OCI-LY1 (cell line): Measurements from ENCODE around the gene FXYD1.
"Not testable (repeated sequence)": the region's sequence is repeated elsewhere in the genome, so short reads cannot be mapped to it uniquely, and the experiment has no call there.

Experiments
- H2AFZ ChIP-seq: fragments of 200-600 bp; sonication (generic), shearing (Covaris generic); 2 replicates; pipeline ENCODE4 v1.6.0; 2014; ENCODE audit warnings: antibody characterized with exemption, mild to moderate bottlenecking, low read length
- H3F3A ChIP-seq: fragments of 200-600 bp; sonication (generic), shearing (Covaris generic); 2 replicates; pipeline ENCODE4 v1.6.0; 2014; ENCODE audit warnings: mild to moderate bottlenecking, antibody characterized with exemption, low read length, moderate library complexity; ENCODE audit not compliant: insufficient read depth
- H3K27ac ChIP-seq: fragments of 200-600 bp; sonication (generic); 2 replicates; pipeline ENCODE4 v1.5.1; 2014; ENCODE audit warnings: low read length, mixed run types, mild to moderate bottlenecking, low read depth; ENCODE audit not compliant: poor library complexity, severe bottlenecking
- H3K27me3 ChIP-seq: fragments of 200-600 bp; sonication (generic); 2 replicates; pipeline ENCODE4 v1.6.0; 2014; ENCODE audit warnings: antibody characterized with exemption, mild to moderate bottlenecking, low read length, moderate library complexity; ENCODE audit not compliant: insufficient read depth
- H3K36me3 ChIP-seq: fragments of 200-600 bp; sonication (generic); 2 replicates; pipeline ENCODE4 v1.6.1; 2014; ENCODE audit warnings: mild to moderate bottlenecking, antibody characterized with exemption, low read length, moderate library complexity, mixed read lengths; ENCODE audit not compliant: insufficient read depth
- H3K4me1 ChIP-seq: fragments of 200-600 bp; sonication (generic); 2 replicates; pipeline ENCODE4 v1.5.1; 2014; ENCODE audit warnings: mild to moderate bottlenecking, low read length, moderate library complexity; ENCODE audit not compliant: insufficient read depth, severe bottlenecking
- H3K4me2 ChIP-seq: fragments of 200-600 bp; sonication (generic), shearing (Covaris generic); 2 replicates; pipeline ENCODE4 v1.6.1; 2014; ENCODE audit warnings: low read length
- H3K4me3 ChIP-seq: fragments of 200-600 bp; sonication (generic); 2 replicates; pipeline ENCODE4 v1.5.1; 2014; ENCODE audit warnings: low read length, low read depth, mild to moderate bottlenecking, mixed read lengths; ENCODE audit not compliant: poor library complexity, severe bottlenecking
- H3K79me2 ChIP-seq: fragments of 200-600 bp; shearing (Covaris generic); 2 replicates; pipeline ENCODE4 v1.6.1; 2016; ENCODE audit warnings: mixed run types, low read length, mixed read lengths; ENCODE audit not compliant: insufficient read depth
- H3K9ac ChIP-seq: fragments of 200-600 bp; sonication (generic), shearing (Covaris generic); 2 replicates; pipeline ENCODE4 v1.6.1; 2014; ENCODE audit warnings: mild to moderate bottlenecking, low read length, mixed read lengths
- H3K9me2 ChIP-seq: fragments of 200-600 bp; sonication (generic), shearing (Covaris generic); 2 replicates; pipeline ENCODE4 v1.6.1; 2014; ENCODE audit warnings: low read depth, mild to moderate bottlenecking, low read length, mixed read lengths
- H3K9me3 ChIP-seq: fragments of 200-600 bp; shearing (Covaris generic); 2 replicates; pipeline ENCODE4 v1.6.1; 2014; ENCODE audit warnings: low read length, mixed read lengths
- H4K20me1 ChIP-seq: fragments of 200-600 bp; sonication (generic), shearing (Covaris generic); 2 replicates; pipeline ENCODE4 v1.6.0; 2016; ENCODE audit warnings: mild to moderate bottlenecking, low read length; ENCODE audit not compliant: insufficient read depth
- EZH2 ChIP-seq: fragments of 200-600 bp; sonication (generic), shearing (Covaris generic); IDR thresholded peaks from 2 replicates; pipeline ENCODE4 v1.8.0; 2017; ENCODE audit warnings: borderline replicate concordance, mixed run types, mild to moderate bottlenecking, antibody characterized with exemption, low read length, moderate library complexity, mixed read lengths
- TF ChIP-seq, protein P1 (sequence below): fragments of 200-600 bp; sonication (generic), shearing (Covaris generic); IDR thresholded peaks from 2 replicates; pipeline ENCODE4 v1.5.1; 2017; ENCODE audit warnings: mild to moderate bottlenecking, antibody characterized with exemption, low read length, moderate library complexity, mixed read lengths

The FXYD1 gene

DNA sequence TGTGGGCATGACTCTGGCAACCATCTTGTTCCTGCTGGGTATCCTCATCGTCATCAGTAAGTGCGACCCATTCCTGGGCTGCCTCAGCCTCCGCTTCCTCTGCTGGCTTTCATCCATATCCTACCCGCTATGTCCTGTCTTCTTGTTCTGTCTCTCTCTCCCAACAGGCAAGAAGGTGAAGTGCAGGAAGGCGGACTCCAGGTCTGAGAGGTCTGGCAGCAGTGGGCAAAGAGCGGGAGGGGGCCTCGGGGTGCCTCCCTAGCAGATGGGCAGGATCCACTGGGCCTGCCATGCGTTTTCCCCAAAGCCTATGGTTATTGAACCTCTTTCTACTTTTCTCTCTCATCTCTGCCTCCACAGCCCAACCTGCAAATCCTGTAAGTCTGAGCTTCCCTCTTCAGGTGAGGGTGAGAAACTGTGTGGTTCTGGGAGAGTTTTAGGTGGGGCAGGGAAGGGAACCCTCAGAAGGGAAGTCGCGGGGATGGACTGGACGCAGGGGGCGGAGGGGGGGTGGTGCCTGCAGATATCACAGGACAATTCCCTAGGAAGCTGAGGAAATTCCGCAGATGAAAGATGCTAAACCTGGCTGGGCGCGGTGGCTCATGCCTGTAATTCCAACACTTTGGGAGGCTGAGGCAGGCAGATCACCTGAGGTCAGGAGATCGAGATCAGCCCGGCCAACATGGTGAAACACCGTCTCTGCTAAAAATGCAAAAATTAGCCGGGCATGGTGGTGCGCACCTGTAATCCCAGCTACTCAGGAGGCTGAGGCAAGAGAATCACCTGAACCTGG, 12.8 kb downstream of the FXYD1 start:
- H3K4me2 ChIP-seq, result no peak overlapping the region
- H2AFZ ChIP-seq, result no peak overlapping the region
- H3K9me2 ChIP-seq, result no peaks in the 10 kb centered on the region
- peaks cover 19% of the 10 kb centered on the region for H3K4me1 ChIP-seq
- H4K20me1 ChIP-seq, result no peaks in the 10 kb centered on the region
- no peak overlapping the region for H3K9ac ChIP-seq
- no peaks in the 10 kb centered on the region for H3K27me3 ChIP-seq
- TF ChIP-seq, protein P1, sequence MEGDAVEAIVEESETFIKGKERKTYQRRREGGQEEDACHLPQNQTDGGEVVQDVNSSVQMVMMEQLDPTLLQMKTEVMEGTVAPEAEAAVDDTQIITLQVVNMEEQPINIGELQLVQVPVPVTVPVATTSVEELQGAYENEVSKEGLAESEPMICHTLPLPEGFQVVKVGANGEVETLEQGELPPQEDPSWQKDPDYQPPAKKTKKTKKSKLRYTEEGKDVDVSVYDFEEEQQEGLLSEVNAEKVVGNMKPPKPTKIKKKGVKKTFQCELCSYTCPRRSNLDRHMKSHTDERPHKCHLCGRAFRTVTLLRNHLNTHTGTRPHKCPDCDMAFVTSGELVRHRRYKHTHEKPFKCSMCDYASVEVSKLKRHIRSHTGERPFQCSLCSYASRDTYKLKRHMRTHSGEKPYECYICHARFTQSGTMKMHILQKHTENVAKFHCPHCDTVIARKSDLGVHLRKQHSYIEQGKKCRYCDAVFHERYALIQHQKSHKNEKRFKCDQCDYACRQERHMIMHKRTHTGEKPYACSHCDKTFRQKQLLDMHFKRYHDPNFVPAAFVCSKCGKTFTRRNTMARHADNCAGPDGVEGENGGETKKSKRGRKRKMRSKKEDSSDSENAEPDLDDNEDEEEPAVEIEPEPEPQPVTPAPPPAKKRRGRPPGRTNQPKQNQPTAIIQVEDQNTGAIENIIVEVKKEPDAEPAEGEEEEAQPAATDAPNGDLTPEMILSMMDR, result no peak
- TF ChIP-seq EZH2, result no peak
- no peaks in the 10 kb centered on the region for H3F3A ChIP-seq
- H3K27ac ChIP-seq, result no peak overlapping the region
- peaks cover 4% of the 10 kb centered on the region; the same call in 1 of the 2 replicates for H3K36me3 ChIP-seq
- H3K9me3 ChIP-seq, result no peaks in the 10 kb centered on the region
- H3K79me2 ChIP-seq, result no peaks in the 10 kb centered on the region
- H3K4me3 ChIP-seq, result no peak overlapping the region

DNA sequence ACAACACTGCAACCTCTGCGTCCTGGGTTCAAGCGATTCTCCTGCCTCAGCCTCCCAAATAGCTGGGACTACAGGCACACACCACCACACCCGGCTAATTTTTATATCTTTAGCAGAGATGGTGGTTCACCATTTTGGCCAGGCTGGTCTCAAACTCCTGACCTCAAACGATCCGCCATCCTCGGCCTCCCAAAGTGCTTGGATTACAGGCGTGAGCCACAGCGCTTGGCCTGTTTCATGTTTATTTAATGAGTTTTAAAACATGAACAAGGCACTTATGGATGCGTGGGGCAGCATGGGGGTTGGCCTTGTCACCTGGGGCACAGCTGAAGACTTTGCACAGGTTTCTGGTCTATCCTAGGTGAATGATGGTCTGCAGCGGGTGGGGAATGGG, 14.5 kb downstream of the FXYD1 start:
- H3K79me2 ChIP-seq, H3K4me3 ChIP-seq, H3K9ac ChIP-seq, H4K20me1 ChIP-seq, H3K9me3 ChIP-seq, H3K27ac ChIP-seq, H3F3A ChIP-seq, H3K4me2 ChIP-seq, H3K27me3 ChIP-seq, H3K9me2 ChIP-seq, H2AFZ ChIP-seq: not testable (repeated sequence)
- Histone ChIP-seq H3K4me1 (peaks cover 23% of the 10 kb centered on the region), H3K36me3 (peaks cover 20% of the 10 kb centered on the region)

DNA sequence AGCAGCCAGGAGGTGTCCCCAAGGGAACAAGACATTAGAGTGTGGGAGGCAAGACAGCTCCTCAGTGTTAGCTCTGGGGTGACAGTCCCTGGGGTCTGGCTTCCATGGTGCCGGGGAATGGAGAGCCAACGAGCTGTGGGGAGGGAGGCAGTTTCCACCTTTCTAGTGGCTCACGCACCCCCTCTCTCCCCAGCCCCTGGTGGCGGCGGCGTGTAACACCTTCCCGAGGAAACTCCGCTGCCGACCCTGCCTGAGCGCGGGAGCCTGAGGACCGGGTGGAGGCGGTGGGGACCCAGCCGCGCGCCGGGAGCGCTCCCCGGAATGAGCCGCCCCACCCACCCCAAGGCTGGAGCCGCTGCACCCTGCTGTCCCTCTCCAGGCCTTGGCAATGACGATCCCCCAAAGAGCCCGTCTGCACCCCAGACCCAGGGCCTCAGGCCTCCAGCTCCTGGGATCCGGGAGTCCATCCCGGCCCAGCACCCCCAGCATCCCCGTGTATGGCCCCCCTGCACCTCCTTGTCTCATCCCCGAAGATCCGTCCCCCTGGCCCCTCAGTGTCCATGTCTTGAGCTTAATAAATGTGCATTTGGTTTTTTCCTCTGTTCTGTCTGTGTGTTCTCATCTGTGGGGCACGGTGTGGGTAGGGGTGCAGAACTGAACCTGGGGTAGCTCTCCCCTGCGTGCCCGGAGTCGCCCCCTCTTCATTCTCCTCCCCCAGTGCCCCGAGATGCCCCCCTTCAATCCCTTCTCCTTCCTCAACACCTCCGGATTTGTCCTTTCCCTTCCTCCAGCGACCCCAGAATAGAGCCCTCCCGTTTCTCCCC, 15.3 kb downstream of the FXYD1 start:
- Histone ChIP-seq H3K9ac (peak overlapping the region; percentile 72), H3K27ac (no peak overlapping the region), H3K4me3 (peak overlapping the region; percentile 68), H3K79me2 (no peaks in the 10 kb centered on the region), H3K9me3 (no peaks in the 10 kb centered on the region), H3F3A (no peaks in the 10 kb centered on the region), H3K9me2 (no peaks in the 10 kb centered on the region), H3K4me1 (peaks cover 23% of the 10 kb centered on the region), H2AFZ (no peak overlapping the region), H3K4me2 (peak overlapping the region; percentile 77), H3K27me3 (no peaks in the 10 kb centered on the region), H3K36me3 (peaks cover 28% of the 10 kb centered on the region), H4K20me1 (no peaks in the 10 kb centered on the region)
- TF ChIP-seq, protein P1, result peak; percentile 54
- no peak for TF ChIP-seq EZH2
